ENCODE results near the gene CNKSR2. TPM values are rescaled to one million over a fixed set of nuclear protein-coding genes. Genes with fewer than 3 reads are reported as not detected.
A peak's percentile ranks its signal among the peaks of the same experiment; 100 is the strongest.

The CNKSR2 gene
- total RNA-seq, 1 donor from 2014 or later: 4.6 TPM

DNA sequence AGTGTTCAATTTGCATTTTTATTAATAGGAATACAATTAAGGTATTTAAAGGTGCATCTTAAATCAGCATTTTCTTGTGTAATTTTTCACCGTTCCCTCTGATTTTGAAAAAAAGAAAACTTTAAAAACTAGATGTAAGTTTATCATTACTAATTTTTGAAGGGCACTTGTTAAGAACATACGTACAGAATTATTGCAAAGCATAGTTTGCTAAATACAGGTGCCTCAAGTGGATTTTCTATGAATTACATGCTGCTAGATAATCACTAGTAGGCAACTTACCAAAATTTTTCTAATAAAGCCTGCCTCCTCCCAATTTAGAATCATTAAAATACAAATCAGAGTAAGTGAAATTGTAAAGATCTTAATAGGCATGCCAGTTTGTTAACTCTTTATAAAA lies 8.5 kb downstream of the CNKSR2 start:
- no peaks in the 10 kb centered on the region for H3K36me3 ChIP-seq
- intact Hi-C loops (cut with DNase I): no loop called here
- H3K4me1 ChIP-seq: no peaks in the 10 kb centered on the region
- no peak for DNase-seq
- no peaks in the 10 kb centered on the region for H3K27me3 ChIP-seq (ENCODE audit: low read depth)
- TF ChIP-seq, protein P1, sequence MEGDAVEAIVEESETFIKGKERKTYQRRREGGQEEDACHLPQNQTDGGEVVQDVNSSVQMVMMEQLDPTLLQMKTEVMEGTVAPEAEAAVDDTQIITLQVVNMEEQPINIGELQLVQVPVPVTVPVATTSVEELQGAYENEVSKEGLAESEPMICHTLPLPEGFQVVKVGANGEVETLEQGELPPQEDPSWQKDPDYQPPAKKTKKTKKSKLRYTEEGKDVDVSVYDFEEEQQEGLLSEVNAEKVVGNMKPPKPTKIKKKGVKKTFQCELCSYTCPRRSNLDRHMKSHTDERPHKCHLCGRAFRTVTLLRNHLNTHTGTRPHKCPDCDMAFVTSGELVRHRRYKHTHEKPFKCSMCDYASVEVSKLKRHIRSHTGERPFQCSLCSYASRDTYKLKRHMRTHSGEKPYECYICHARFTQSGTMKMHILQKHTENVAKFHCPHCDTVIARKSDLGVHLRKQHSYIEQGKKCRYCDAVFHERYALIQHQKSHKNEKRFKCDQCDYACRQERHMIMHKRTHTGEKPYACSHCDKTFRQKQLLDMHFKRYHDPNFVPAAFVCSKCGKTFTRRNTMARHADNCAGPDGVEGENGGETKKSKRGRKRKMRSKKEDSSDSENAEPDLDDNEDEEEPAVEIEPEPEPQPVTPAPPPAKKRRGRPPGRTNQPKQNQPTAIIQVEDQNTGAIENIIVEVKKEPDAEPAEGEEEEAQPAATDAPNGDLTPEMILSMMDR (IDR thresholded peaks at IDR 0.05): peak; percentile 10
- no peaks in the 10 kb centered on the region for H3K9me3 ChIP-seq
- H3K4me3 ChIP-seq: no peak overlapping the region
- no peak overlapping the region for H3K27ac ChIP-seq
- no peak for ATAC-seq

DNA sequence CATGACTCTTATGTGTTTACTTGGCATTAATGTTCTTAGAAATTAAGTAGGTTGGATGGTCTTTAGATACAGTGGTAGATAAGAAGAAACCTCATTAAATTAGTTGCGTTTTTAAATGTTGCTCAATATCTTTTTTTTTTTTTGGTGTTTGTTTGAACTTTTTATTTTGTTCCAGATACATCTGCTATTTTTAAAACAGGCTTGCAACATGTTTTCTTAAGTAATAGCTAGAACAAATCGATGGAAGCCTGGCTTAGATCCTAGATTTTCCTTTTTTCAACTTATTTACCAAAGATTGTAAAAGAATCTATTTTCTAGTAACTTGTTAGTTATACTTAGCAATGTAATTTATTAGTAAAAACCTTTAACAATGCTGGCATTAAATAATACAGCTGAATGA lies 9.3 kb downstream of the CNKSR2 start:
- Histone ChIP-seq H3K36me3 (no peaks in the 10 kb centered on the region), H3K27ac (no peak overlapping the region), H3K9me3 (no peaks in the 10 kb centered on the region), H3K27me3 (ENCODE audit: low read depth) (no peaks in the 10 kb centered on the region), H3K4me1 (no peaks in the 10 kb centered on the region), H3K4me3 (no peak overlapping the region)
- intact Hi-C loops (cut with DNase I): no loop called here
- TF ChIP-seq, protein P1 (IDR thresholded peaks at IDR 0.05): no peak
- ATAC-seq: no peak
- DNase-seq: no peak

DNA sequence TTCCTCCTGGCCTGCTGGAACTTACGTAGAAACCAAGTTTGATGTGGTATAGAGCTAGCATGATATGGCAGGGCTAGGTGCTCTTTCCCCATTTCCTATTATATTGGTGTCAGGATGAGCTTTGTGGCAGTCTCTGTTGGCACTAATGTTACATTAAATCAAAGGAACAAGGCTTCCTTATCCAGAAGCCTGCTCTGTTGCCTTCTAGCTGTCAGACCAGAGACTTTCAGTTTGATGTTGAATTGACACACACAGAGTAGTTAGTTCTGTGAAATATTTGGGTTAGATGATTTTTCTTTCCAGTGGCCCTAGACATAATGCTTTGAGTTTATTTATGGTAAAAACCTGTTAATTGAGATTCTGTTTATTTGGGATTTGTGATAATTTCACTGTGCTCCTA lies 10.0 kb downstream of the CNKSR2 start:
- Histone ChIP-seq H3K27ac (no peak overlapping the region), H3K4me3 (no peak overlapping the region), H3K9me3 (no peaks in the 10 kb centered on the region), H3K27me3 (ENCODE audit: low read depth) (no peaks in the 10 kb centered on the region), H3K4me1 (no peaks in the 10 kb centered on the region), H3K36me3 (no peaks in the 10 kb centered on the region)
- intact Hi-C loops (cut with DNase I): no loop called here
- ATAC-seq (no peak), DNase-seq (no peak)
- TF ChIP-seq, protein P1 (IDR thresholded peaks at IDR 0.05): no peak

DNA sequence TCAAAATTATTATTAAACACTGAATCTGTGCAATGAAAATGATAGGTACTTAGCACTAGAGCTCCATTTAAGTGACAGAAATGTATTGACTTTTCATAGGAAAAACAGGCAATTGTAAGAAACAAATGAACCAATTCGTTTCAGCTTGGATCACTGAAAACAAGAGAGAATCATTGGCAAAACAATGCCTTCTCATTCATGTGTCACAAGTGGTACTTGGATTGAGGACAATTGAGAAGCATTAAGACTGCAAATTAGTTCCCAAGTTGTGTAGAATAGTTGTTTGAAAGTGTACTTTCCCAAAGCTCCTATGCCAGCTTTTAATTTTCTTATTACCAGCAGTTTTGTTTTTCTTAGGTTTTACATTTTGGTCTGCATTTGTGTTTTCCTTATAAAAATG lies 20.6 kb downstream of the CNKSR2 start:
- Histone ChIP-seq H3K36me3 (no peaks in the 10 kb centered on the region), H3K9me3 (no peaks in the 10 kb centered on the region), H3K4me1 (no peaks in the 10 kb centered on the region), H3K27ac (no peak overlapping the region), H3K27me3 (ENCODE audit: low read depth) (no peaks in the 10 kb centered on the region), H3K4me3 (no peak overlapping the region)
- DNase-seq (no peak), ATAC-seq (no peak)
- TF ChIP-seq, protein P1 (IDR thresholded peaks at IDR 0.05): no peak
- intact Hi-C loops (cut with DNase I): no loop called here

DNA sequence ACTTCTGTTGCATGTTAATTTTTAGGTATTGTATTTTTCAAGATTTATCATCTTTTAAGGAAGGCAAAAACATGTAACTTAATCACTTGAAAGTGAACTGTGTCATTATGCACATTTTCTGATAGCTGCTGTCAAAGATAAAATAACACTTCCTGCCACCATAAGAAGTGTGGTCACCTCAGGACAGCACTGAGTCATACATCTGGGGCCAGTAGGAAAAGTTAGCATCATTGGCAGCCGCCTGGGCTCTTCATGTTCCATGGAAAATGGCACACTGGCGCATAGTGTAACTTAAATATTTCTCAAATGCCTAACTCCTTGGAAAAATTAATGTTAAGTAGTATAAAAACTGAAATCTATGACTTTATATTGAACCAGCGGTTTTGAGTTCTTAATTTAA lies 24.2 kb downstream of the CNKSR2 start:
- Histone ChIP-seq H3K27ac (no peak overlapping the region), H3K4me3 (no peak overlapping the region), H3K9me3 (no peaks in the 10 kb centered on the region), H3K27me3 (ENCODE audit: low read depth) (no peaks in the 10 kb centered on the region), H3K36me3 (no peaks in the 10 kb centered on the region), H3K4me1 (no peaks in the 10 kb centered on the region)
- no peak for ATAC-seq
- intact Hi-C loops (cut with DNase I): no loop called here
- TF ChIP-seq, protein P1 (IDR thresholded peaks at IDR 0.05): no peak
- no peak for DNase-seq
